PC-3 (cell line): ENCODE results near the gene NDUFS7. TPM values are rescaled to one million over a fixed set of nuclear protein-coding genes. Genes with fewer than 3 reads are reported as not detected.
A peak's percentile ranks its signal among the peaks of the same experiment; 100 is the strongest.

ENCODE experiments used
- ATAC-seq: fragments of 200-7000 bp; cut with Tn5 transposase; 2 replicates; pipeline ENCODE4 v1.9.1; 2020; ENCODE audit warnings: mild to moderate bottlenecking, moderate library complexity
- BruUV-seq: library from RNA; stranded (reverse); fragments of 400-500 nt; replicated peaks from 2 replicates; lab custom pipeline; 2021; lab: Mats Ljungman, UMichigan
- CTCF ChIA-PET: fragments of 300-600 bp; sonication (Branson Sonifier 250); formaldehyde crosslinking; loops from one replicate; lab custom pipeline; 2022; ENCODE audit warnings: antibody characterized with exemption; lab: Charles Lee
- POLR2A ChIA-PET: fragments of 300-600 bp; sonication (Branson Sonifier 250); formaldehyde crosslinking; loops from one replicate; lab custom pipeline; 2022; ENCODE audit warnings: antibody characterized with exemption; ENCODE audit not compliant: unreplicated experiment; lab: Charles Lee
- DNase-seq: peaks from one replicate; pipeline ENCODE4 v3.0.0-alpha.2; 2015
- H2AFZ ChIP-seq: fragments of 300-600 bp; sonication (generic); 2 replicates; pipeline ENCODE4 v1.6.0; 2016; ENCODE audit warnings: antibody characterized with exemption, low read length
- H3F3A ChIP-seq: fragments of 300-600 bp; sonication (generic); one replicate; pipeline ENCODE4 v1.6.0; 2017; ENCODE audit warnings: antibody characterized with exemption, low read length, control low read depth, mild to moderate bottlenecking; ENCODE audit not compliant: unreplicated experiment
- H3K27ac ChIP-seq: fragments of 300-600 bp; sonication (generic); 2 replicates; pipeline ENCODE4 v1.5.1; 2016; ENCODE audit warnings: mild to moderate bottlenecking, low read length
- H3K27me3 ChIP-seq: fragments of 300-600 bp; sonication (generic); 2 replicates; pipeline ENCODE4 v1.6.1; 2016; ENCODE audit warnings: low read length, mixed read lengths
- H3K36me3 ChIP-seq: fragments of 300-600 bp; sonication (generic); 2 replicates; pipeline ENCODE4 v1.6.1; 2016; ENCODE audit warnings: low read depth, mixed run types, low read length, mixed read lengths
- H3K4me1 ChIP-seq: fragments of 300-600 bp; sonication (generic); 2 replicates; pipeline ENCODE4 v1.5.1; 2016; ENCODE audit warnings: low read length; ENCODE audit not compliant: insufficient read depth
- H3K4me2 ChIP-seq: fragments of 300-600 bp; sonication (generic); 2 replicates; pipeline ENCODE4 v1.6.0; 2016; ENCODE audit warnings: low read length
- H3K4me3 ChIP-seq: fragments of 300-600 bp; sonication (generic); 2 replicates; pipeline ENCODE4 v1.5.1; 2016; ENCODE audit warnings: mild to moderate bottlenecking, low read length, mixed read lengths
- H3K79me2 ChIP-seq: fragments of 300-600 bp; sonication (generic); 2 replicates; pipeline ENCODE4 v1.6.1; 2017; ENCODE audit warnings: low read length, mixed read lengths
- H3K9ac ChIP-seq: fragments of 300-600 bp; sonication (generic); 2 replicates; pipeline ENCODE4 v1.6.0; 2016; ENCODE audit warnings: mild to moderate bottlenecking, low read length
- H3K9me2 ChIP-seq: fragments of 300-600 bp; sonication (generic); replicated peaks from 2 replicates; pipeline ENCODE4 v1.6.1; 2016; ENCODE audit warnings: mixed run types, low read length, mixed read lengths
- H3K9me3 ChIP-seq: fragments of 300-600 bp; sonication (generic); 2 replicates; pipeline ENCODE4 v1.6.1; 2016; ENCODE audit warnings: low read length, mixed read lengths
- H4K20me1 ChIP-seq: fragments of 300-600 bp; sonication (generic); 2 replicates; pipeline ENCODE4 v1.6.1; 2016; ENCODE audit warnings: low read length, mixed read lengths
- EZH2 ChIP-seq: fragments of 300-600 bp; sonication (generic); IDR thresholded peaks from one replicate; pipeline ENCODE4 v1.6.1; 2017; ENCODE audit warnings: antibody characterized with exemption, mild to moderate bottlenecking, low read length; ENCODE audit not compliant: unreplicated experiment
- EZH2phosphoT487 ChIP-seq: fragments of 300-600 bp; sonication (generic); IDR thresholded peaks from 2 replicates; pipeline ENCODE4 v1.6.1; 2018; ENCODE audit warnings: mild to moderate bottlenecking, antibody characterized with exemption, low read length, borderline replicate concordance
- intact Hi-C: fragments of 100-400 bp; cut with micrococcal nuclease; formaldehyde crosslinking; loops from 2 replicates; pipeline ENCODE4 v1.9.0; 2023
- total RNA-seq: library from RNA; depleted of rRNA; stranded (reverse); fragments of >200 nt; gene quantifications from 2 replicates; pipeline ENCODE4 v1.2.3, GENCODE V29; 2014
- TF ChIP-seq, protein P1 (sequence below): fragments of 300-600 bp; sonication (generic); conservative IDR thresholded peaks from 2 replicates; pipeline ENCODE4 v1.5.1; 2017; ENCODE audit warnings: antibody characterized with exemption, low read depth, mild to moderate bottlenecking, low read length

NDUFS7 gene
- total RNA-seq, 1 experiment from 2014 or later: 111 TPM

- CTCF ChIA-PET: no interaction called here
- Histone ChIP-seq H3K4me2 (no peak overlapping the region), H3K36me3 (no peaks in the 10 kb centered on the region), H3K4me3 (no peak overlapping the region), H3F3A (no peaks in the 10 kb centered on the region), H3K9ac (no peak overlapping the region), H2AFZ (no peak overlapping the region), H3K79me2 (peaks cover 11% of the 10 kb centered on the region), H4K20me1 (no peaks in the 10 kb centered on the region), H3K9me3 (no peaks in the 10 kb centered on the region), H3K27me3 (no peaks in the 10 kb centered on the region), H3K9me2 (no peaks in the 10 kb centered on the region), H3K4me1 (no peaks in the 10 kb centered on the region), H3K27ac (no peak overlapping the region)
- ATAC-seq (no peak), DNase-seq (no peak)
- POLR2A ChIA-PET: no interaction called here
- intact Hi-C loops: no loop called here
- no TSS peak for BruUV-seq
- TF ChIP-seq EZH2phosphoT487 (no peak), EZH2 (no peak)
- TF ChIP-seq, protein P1, sequence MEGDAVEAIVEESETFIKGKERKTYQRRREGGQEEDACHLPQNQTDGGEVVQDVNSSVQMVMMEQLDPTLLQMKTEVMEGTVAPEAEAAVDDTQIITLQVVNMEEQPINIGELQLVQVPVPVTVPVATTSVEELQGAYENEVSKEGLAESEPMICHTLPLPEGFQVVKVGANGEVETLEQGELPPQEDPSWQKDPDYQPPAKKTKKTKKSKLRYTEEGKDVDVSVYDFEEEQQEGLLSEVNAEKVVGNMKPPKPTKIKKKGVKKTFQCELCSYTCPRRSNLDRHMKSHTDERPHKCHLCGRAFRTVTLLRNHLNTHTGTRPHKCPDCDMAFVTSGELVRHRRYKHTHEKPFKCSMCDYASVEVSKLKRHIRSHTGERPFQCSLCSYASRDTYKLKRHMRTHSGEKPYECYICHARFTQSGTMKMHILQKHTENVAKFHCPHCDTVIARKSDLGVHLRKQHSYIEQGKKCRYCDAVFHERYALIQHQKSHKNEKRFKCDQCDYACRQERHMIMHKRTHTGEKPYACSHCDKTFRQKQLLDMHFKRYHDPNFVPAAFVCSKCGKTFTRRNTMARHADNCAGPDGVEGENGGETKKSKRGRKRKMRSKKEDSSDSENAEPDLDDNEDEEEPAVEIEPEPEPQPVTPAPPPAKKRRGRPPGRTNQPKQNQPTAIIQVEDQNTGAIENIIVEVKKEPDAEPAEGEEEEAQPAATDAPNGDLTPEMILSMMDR: no peak
These were observed 16.0 kb downstream of the NDUFS7 start for GRCh38 chr19:1399745-1400144.

DNA sequence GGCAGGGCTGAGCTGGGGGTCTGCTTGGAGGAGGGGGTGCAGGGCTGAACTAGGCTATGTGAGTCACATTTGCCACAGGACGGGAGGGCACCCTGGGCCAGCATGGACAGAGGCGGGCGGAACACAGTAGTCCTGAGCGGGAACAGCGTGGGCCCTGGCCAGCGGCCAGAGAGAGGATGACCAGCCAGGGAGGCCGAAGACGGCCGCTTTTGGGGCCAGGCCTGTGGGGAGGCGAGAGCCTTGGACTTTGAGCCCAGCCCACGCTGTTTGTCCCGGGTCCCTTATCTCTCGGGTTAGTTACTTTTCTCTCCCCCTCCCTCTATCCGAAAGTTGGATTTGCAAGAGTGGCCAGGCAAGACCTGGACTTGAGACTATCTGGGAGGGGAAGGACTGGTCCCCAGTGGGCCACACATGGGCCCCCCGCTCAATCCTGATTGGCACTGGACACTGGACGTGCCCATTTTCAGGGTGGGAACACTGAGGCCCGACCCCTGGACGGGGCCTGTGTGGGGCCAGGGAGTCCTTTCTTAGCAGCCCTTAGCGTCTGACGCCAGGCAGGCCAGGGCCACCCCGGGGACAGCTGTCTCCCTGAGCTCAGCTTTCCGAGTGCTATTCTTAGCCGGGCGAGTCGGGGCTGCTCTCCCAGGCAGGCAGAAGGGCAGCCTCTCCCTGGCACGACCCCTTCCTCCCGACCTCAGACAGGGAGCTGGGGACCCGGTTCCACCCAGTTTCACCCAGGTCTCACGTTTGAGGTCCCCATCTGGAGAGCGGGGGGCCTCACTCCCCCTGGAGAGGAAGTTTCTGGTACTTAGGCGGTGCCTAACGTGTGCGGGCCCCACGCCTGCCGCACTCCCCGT is 16.8 kb downstream of the NDUFS7 start:
- H3K79me2 ChIP-seq: peaks cover 11% of the 10 kb centered on the region
- BruUV-seq: no TSS peak
- no peaks in the 10 kb centered on the region for H3K9me2 ChIP-seq
- peak overlapping the region; percentile 63 for H3K9ac ChIP-seq
- no peaks in the 10 kb centered on the region for H3K9me3 ChIP-seq
- no peak overlapping the region for H3K27ac ChIP-seq
- peak overlapping the region; percentile 96 for H3K4me2 ChIP-seq
- H2AFZ ChIP-seq: peak overlapping the region; percentile 78
- intact Hi-C loops: no loop called here
- no peaks in the 10 kb centered on the region for H3K27me3 ChIP-seq
- peak overlapping the region; percentile 82 for H3K4me3 ChIP-seq
- H4K20me1 ChIP-seq: no peaks in the 10 kb centered on the region
- DNase-seq (no peak), ATAC-seq (peak; percentile 42)
- H3K4me1 ChIP-seq: no peaks in the 10 kb centered on the region
- H3F3A ChIP-seq: no peaks in the 10 kb centered on the region
- POLR2A ChIA-PET: interaction anchor here (0.5 kb wide), 1 partner anchor 428 kb away, joined by 18 read pairs; no protein-coding TSS in a partner anchor
- TF ChIP-seq, protein P1: no peak
- TF ChIP-seq EZH2 (no peak), EZH2phosphoT487 (no peak)
- CTCF ChIA-PET: no interaction called here
- H3K36me3 ChIP-seq: no peaks in the 10 kb centered on the region
